A172 (cell line): ENCODE results near the gene RBFOX1. TPM values are rescaled to one million over a fixed set of nuclear protein-coding genes. Genes with fewer than 3 reads are reported as not detected.

Experiments
- DNase-seq: peaks from one replicate; pipeline ENCODE4 v3.0.0-alpha.2; 2015; ENCODE audit warnings: low spot score
- total RNA-seq: library from RNA; depleted of rRNA; stranded (reverse); fragments of >200 nt; shearing (Covaris generic); gene quantifications from 2 replicates; pipeline ENCODE4 v1.2.3, GENCODE V29; 2014

Gene RBFOX1
- total RNA-seq, 1 experiment from 2014 or later: not detected

DNA sequence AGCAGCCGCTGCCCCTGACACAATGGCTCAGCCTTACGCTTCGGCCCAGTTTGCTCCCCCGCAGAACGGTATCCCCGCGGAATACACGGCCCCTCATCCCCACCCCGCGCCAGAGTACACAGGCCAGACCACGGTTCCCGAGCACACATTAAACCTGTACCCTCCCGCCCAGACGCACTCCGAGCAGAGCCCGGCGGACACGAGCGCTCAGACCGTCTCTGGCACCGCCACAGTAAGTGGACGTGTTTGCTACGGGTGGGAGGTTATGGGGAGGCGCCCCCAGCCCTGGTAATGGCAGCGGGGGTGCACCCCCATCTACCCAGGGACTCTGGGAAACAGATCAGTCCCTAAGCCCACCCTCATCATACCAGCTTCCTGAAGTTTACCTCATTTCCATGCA, 185.5 kb downstream of the RBFOX1 start:
- no peak for DNase-seq

DNA sequence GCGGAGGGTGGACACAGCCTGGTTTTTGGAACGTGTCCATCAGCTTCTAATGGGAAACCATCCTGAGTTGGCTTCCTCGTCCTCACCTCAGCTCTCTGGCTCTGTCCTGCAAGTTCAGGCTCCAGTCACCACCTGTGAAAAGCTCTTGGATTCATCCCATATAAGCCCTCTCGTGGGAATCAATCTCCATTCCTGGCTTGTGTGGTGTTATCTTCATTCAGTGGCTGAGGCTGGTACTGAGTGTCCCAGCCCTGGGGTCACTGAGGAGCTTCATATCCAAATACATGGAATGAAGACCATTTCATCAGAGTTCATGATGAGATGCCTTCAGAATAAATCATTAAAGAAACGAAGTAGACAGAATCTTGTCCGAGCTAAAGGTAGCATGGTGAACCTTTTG, 189.2 kb downstream of the RBFOX1 start:
- no peak for DNase-seq

DNA sequence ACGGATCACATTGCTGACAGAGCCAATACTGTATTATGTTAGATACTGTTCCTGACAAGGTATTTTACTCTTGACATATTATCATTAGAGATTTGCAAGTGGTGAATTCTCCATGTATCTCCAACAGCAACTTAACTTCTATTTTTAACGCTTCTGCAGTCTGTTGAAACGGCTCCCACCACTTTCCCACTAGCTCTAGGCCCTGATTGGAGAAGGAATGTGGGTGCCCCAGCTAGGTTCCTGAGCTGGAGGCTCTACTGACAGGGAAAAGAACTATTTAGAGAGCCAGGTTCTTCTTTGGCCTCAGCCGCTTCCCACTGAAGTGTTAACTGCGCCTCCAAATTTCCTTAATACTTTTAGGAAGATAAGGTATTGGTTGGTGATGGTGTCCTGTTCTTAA, 191.8 kb downstream of the RBFOX1 start:
- no peak for DNase-seq

DNA sequence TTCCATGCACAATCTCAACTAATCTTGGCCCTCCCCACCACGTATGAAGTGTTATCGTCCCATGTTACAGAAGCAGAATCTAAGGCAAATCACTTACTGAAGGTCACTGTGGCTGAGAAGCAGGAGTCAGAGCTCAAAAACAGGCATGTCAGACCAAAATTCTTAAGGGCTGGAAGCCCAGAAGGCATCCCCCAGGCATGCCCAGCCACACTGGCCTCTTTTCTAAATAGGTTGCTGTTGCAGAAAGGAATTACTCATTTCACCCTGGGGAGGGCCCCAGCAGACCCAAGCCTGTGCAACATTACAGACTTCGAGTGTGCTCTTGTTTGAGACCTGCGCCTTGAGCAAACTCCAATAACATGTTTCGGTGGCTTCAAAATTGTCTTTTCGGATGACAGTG, 194.1 kb downstream of the RBFOX1 start:
- no peak for DNase-seq

DNA sequence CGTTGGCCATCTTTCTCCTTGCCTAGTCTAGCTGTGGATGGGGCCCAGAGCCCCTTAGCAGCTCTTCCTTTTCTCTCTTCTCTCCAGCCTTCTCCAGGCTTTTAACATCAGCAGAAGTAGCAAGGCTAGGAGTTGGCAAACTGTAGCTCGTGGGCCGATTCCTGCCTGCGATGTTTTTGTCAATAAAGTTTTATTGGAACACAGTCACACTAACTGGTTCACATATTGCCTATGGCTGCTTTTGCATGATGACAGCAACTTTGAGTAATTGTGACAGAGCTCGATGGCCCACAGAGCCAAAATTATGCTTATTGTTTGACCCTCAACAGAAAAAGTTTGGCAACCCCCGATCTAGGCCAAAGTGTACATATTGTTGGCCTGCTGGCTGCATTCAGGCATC, 199.9 kb downstream of the RBFOX1 start:
- DNase-seq: no peak

DNA sequence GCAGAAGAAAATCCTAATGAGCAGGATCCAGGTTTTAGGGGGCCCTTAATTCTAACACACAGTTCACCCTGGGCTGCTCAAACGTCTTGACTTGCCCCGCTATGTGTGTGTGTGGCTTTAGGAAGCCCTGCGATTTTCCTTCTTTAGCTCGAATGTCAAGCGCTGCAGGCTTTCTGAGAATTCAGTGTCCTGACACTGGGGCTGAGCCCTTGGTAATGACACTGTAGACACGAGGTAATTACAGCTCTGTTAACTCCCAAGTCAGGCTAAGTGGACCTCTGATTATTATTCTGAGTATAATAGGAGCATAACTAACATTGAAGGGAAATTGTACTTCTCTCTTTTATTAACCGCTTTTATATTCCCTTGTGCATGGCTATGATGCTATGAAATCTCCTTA, 202.1 kb downstream of the RBFOX1 start:
- no peak for DNase-seq

DNA sequence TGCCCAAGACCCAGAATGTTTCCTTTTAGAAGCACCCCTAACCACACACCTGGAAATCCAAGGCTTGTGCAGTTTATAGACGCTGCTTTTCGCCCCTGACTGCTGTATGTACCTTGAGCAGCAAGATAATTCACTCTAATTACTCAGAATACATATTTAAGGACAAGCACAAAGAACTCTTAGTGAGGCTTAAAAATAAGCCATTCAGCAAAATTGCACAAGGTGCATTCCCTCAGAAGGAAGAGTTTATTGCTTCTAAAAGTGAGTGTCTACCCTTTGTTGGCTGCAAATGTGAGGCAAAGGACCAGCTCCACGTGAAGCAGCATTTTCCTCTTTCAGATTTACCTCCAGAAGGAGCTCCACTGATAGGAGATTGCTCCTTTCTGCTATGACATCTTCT, 208.4 kb downstream of the RBFOX1 start:
- DNase-seq: no peak

DNA sequence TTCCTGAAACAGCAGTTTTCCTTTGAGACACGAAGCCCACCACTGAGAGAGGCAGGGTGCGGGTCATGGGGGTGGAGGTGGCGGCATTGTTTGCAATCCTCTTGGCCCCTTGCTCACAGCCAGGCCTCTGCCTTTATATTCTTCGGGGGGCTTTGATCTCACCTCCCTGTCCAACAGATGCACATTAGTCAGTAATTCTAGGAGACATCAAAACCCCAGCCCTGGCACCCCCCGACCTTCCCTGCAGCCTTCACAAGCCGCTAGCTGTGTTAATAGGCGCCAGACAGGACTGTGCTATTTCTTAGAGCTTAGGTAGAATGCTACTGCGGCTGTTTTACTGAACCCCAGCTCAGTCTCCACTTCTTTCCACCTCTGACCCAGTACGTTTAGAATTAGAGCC, 212.6 kb downstream of the RBFOX1 start:
- no peak for DNase-seq

DNA sequence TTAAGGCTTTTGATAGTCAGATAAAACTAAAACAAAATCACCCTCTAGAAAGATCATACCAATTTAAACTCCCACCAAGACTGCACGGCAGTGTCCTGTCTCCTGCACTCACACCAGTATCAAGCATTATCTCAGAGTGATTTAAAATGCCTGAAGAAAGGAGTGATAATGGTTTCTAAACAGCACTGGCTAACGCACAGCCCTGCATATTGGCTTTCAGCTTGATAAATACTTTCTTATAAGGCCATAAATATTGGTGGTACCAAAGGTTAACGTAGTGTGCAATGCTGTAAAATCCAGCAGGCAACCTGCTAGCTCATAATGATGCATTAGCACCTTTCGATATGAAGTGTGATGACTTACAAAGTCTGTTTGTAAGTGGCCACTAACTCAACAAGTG, 214.3 kb downstream of the RBFOX1 start:
- no peak for DNase-seq

DNA sequence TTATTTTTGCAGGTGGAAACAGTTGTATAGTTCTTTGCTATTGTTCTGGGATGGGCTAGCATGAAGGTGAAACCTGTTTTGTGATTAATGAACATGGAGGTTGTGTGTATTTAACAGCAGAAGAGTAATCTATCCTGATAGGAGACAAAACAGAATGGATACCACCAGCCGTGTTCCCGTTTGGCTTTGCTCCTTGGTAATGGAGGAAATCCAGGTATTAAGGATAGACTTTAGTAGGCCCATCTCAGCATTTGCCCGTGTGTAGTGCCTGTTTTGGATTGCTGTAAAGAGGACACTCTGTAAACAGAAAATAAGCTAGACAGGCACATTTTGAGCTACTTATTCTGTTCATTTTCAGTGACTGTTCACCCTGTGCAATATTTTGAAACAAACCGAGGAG, 215.1 kb downstream of the RBFOX1 start:
- no peak for DNase-seq

DNA sequence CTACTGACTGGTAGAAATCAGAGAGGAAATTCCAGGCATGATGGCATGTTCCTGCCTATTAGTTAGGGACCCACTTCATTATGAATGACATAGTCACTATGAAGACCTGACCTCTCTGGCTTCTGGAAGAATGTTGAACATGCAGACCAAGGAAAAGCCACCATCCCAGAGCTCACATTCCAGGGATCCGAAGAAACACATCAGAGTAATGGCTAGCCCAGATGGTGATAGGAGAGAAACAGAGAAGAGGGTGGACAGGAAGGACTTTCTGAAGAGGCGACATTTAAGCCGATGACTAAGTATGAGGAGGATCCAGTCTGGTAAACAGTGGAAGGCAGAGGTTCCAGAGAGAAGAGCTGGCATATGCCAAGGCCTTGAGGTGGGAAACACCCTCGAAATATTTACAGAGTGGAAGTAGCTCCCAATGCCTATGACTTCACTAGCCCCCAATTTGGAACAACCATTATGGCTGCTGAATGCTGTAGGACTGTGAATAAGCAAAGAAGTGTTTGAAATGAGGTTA, 216.2 kb downstream of the RBFOX1 start:
- DNase-seq: no peak

DNA sequence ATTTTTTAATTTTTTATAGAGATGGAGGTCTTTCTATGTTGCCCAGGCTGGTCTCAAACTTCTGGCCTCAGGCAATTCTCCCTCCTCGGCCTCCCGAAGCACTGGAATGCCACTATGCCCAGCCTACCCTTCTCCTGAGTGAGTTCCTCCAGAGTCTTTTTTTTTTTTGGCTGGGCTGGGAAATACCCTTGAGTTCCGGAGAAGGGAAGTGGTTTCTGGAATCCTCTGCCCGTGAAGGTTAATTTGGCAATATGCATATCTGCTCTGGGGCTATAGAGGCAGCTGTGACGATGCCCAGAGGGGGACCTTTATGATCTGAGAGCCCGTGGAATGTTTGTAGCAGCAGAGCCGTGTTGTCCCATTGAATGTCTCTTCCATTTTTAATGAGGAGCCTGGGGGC, 217.5 kb downstream of the RBFOX1 start:
- DNase-seq: no peak

DNA sequence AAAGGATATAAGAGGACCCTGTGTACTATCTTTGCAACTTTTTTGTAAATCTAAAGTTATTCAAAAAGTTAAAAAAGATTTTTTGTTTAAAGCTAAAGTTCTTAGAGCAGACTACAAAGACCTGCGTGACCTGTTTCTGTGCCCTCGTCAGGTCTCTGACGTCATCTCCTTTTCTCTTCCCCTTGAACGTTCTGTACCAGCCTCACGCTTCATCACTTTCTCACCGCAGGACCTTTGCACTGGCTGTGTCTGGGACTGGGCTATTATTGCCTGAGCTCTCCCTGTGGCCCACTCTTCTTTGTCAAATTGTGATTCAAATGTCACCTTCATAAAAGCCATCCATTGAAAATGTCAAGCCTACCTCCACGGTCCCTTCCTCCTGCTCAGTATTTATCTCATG, 222.8 kb downstream of the RBFOX1 start:
- no peak for DNase-seq

DNA sequence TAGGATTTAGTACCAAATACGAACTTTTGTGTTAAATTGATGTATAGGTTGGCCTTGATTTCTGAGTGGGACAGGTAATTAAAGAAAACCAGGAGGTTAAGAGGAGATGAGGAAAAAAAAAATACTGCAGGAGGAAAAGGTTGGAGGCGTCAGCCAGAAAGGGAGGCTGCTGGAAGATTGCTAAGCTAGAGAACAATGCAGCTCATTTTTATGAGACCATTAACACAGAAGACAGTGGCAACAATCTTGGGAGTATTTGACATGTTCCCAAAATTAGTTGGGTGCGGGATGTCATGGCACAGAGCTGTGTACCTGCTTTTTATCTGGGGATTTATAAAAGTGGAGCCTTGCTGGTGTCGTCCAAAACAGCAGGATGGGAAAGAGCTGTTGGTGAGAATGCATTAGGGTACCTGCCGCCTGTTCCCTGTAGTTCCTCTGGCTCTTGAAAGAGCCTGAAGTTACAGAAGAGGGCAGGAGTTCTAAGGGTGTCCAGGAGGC, 229.3 kb downstream of the RBFOX1 start:
- no peak for DNase-seq

DNA sequence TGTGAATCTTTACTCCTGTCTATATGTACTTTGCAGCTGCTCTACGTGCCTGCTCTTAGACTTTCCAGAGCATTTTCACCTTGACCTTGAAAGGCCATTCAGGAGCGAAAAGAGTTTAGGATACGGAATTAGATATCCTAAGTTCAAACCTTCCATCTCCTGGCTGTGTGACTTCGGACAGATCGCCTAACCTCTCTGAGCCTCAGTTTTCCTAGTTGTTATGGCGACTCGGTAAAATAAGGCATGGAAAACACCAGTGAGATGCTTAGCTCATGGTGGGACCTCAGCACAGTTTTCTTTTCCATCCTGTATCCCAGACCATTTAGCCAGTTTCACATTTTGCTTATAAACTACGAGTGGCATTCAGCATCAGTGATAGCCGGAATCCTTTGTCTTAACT, 233.7 kb downstream of the RBFOX1 start:
- no peak for DNase-seq

DNA sequence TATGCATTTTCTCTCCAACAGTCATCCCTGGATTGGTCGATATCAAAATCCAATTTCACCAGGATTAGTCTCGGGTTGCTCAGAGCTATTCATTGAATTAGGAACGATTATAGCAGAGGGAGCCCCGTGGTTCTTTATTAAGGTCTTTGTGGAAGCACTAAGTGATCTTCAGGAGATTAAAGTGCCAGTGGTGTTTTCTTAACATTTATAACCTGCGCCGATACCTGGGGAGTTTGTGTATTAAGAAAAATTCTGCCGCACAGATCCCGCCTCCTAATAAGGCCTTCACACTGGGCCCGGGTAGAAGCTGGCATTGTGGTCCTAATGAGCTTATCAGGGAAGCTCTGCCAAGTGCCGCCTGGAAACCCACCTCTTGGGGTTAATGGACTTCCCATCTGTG, 238.7 kb downstream of the RBFOX1 start:
- no peak for DNase-seq

DNA sequence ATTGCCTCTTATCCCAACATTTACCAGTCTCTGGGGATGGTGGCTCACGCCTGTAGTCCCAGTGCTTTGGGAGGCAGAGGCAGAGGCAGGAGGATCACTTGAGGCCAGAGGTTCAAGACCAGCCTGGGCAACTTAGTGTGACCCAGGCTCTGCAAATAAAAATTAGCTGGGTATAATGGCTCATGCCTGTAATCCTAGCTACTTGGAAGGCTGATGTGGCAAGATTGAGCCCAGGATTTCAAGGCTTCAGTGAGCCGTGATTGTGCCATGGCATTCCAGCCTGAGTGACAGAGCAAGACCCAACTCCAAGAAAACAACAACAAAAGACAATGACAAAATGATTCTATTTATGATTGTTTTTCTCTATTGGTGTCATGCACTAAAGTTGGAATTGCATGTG, 244.9 kb downstream of the RBFOX1 start:
- no peak for DNase-seq

DNA sequence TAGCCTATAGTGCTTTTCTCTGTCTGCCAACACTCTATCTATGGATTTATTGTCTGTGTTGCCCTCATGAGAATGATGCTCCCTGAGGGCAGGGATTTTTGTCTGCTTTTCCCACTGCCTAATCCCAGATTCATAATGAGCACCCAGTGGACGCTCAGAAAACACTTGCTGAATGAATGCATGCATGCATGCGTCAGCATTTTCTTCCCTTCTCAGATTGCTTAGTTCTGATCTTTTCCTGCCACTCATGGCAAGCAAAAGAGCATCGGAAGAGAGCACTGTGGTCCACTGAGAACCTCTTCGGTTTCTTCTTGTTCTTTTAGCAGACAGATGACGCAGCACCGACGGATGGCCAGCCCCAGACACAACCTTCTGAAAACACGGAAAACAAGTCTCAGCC, 246.8 kb downstream of the RBFOX1 start:
- no peak for DNase-seq

DNA sequence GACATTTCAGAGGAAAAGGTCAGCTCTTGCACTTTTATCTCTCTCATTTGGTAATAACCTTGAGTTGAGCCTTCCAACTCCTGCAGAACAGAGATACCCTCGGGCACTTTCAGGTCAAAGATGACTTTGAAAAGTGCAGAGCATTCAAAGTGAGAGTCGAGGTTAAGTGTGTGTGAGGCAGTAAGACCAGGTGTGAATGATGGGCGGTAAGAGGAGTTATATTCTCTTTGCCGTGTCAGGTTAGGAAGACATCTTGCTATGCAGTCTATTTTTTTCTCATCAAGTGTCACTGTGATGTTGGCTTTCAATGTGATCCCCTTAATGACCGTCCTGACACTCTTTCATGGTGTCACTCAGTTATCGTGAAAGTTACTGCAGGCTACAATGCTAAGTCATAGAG, 248.5 kb downstream of the RBFOX1 start:
- no peak for DNase-seq

DNA sequence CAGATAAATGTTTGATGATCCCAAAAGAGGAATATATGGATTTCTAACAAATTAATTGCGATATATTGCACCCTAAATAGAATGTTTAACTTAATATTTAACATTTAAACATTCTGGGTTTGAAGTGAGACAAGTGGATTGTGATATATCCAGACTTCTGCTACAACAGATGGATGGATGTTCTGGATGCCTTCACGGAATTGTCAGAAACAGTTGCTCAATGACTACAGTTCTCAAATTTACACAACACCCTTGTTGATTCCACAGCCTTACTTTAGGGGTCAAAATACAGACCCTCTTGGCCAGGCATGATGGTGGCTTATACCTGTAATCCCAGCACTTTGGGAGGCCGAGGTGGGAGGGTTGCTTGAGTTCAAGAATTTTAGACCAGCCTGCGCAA, 250.8 kb downstream of the RBFOX1 start:
- no peak for DNase-seq

DNA sequence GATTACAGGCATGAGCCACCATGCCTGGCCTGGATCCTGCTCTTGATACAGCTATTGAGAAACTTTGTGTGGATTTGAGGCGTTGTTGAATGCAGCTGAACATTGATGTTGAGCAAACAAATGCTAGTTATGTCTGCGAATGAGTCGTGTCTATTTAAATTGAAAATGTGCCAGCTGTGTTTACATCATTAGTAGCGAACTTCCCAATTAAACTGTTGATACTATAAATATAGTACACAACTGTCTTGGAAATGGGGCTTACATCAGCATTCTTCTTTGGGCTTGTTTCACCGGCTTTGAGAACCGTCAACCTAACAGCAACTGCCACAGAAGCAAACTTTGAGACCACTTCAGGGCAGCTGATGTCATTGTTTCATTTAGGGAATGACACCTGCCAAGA, 251.9 kb downstream of the RBFOX1 start:
- DNase-seq: no peak

DNA sequence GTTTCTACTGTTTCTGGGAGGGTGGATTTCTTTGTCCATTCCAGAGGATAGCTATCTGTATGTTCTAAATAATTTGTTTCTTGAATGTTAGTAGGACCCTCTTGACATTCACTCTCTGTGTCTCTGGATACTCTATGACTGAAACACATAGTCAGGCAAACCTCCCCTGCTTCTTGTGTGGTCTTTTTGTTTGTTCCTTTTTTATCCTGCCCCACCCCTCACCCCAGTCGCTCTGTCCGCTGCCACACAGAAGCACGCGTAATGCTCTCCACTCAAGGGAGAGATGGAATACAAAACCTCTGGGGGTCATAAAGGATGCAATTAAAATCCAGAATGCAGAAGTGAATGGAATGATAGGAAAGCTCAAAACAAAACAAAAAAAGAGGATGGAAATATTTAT, 253.1 kb downstream of the RBFOX1 start:
- no peak for DNase-seq

DNA sequence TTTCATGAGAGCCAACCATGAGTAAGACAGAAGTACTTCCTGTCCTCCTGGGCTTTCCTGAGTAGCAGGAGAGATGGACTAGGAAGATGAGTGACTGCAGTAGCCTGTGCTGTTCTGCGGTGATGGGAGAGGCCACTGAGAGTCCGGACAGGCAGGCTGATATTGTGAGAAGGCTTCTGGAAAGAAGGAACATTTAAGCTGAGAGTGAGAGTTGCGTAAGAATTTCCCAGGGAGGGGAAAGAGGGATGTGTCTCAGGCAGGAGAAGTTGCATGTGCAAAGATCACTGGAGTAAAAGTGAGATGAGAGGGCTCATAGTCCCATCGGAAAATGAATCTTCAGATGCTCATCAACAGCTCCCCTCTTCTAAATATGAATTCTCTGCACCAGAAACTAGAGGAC, 258.3 kb downstream of the RBFOX1 start:
- DNase-seq: no peak

DNA sequence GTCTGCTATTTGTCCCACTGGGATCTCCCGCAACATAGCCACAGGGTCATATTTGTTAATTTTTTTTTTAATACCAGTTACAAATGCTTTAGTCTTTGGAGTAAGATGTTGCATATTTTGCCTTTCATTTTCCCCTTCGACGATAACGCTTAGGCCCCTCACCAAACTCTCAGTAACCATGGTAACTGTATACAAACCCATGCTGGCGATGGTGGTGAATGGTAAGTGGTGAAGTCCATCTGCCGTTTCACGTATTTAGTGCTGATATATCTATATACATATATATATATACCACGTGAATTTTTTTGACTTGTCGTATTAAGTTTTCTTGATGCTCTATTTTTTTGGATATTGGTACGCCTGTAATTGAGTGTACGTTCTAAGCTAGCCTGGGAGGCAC, 263.7 kb downstream of the RBFOX1 start:
- no peak for DNase-seq

DNA sequence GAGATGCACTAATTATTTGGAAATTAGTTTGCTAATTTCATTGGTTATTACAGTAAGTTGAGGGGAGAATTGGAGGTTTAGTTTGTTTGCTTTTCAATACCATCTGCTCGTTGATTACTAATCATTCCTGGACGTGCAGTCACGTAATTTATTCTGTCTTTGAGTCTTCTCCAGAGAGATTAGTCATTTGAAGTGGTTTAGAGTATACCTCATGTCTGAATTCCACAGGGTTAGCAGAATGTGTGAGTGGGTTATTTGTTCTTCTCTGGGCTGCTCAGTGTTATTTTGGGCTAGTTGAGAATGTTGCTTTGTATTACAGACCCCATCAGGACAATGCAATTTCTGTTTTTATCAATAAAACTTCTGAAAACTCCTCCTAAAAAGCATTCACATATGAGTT, 265.0 kb downstream of the RBFOX1 start:
- DNase-seq: no peak
